ENCODE measurements around the gene SUSD6.

The SUSD6 gene

GRCh38 chr14:69763761-69764510 is 152.5 kb downstream of the SUSD6 start:
- DNase-seq (ENCODE audit: low spot score): no peak

All from kidney tubule cell (primary cell).